CD4-positive, alpha-beta T cell treated with Interferon gamma for 1 hour (primary cell): Measurements from ENCODE around the gene ANXA4.
"Not testable (repeated sequence)": the region's sequence is repeated elsewhere in the genome, so short reads cannot be mapped to it uniquely, and the experiment has no call there.

Experiments used
- DNase-seq: peaks from one replicate; pipeline ENCODE4 v3.0.0-alpha.2; 2020

ANXA4 gene

GRCh38 chr2:69811591-69811990 lies 69.7 kb downstream of the ANXA4 start:
- DNase-seq, result no peak

- no peak for DNase-seq
These were observed 73.8 kb downstream of the ANXA4 start for GRCh38 chr2:69815717-69816116.

DNA sequence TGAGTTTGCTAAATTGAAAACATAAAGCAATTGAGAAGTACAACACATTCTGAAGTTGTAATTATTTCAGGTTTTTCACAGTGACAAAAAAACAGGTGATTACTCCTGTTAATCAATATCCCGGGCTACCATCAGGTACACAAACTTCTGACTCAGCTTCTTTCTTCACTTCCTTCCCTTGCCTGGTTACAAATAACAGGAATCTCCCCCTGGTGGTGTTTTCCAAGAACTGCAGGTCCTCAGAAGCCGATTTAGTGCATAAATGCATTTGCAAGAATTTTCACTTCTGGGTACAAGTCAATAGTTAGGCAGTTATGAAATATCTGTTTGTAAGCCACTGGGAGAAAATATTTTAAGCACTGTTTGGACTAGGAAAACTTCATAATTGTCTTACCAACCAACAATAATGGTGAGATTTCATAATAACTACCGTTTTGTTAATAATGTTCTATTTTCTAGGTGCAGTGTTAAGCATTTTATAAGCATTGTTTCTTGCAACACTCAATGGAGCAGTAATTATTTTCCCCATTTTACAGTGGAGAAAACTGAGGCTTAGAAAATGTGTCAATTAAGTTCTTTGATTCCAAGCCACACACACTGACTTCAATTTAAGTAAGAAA lies 75.1 kb downstream of the ANXA4 start:
- peak; percentile 68 for DNase-seq

GRCh38 chr2:69817729-69818501 lies 76.0 kb downstream of the ANXA4 start:
- no peak for DNase-seq

- no peak for DNase-seq
These were observed 86.0 kb downstream of the ANXA4 start for GRCh38 chr2:69827796-69828540.

- DNase-seq, result no peak
These were observed 87.0 kb downstream of the ANXA4 start for GRCh38 chr2:69828938-69829255.

GRCh38 chr2:69829256-69830044 lies 87.5 kb downstream of the ANXA4 start, which contains the start of gene GMCL1:
TSS of gene GMCL1 (plus strand) at chr2:69829660. CDS start at chr2:69829893, 233 bp downstream.
- DNase-seq, result peak; percentile 97

- DNase-seq, result peak; percentile 36
These were observed 88.3 kb downstream of the ANXA4 start for GRCh38 chr2:69830045-69830905.

GRCh38 chr2:69830906-69831241 lies 88.9 kb downstream of the ANXA4 start:
- DNase-seq, result not testable (repeated sequence)

DNA sequence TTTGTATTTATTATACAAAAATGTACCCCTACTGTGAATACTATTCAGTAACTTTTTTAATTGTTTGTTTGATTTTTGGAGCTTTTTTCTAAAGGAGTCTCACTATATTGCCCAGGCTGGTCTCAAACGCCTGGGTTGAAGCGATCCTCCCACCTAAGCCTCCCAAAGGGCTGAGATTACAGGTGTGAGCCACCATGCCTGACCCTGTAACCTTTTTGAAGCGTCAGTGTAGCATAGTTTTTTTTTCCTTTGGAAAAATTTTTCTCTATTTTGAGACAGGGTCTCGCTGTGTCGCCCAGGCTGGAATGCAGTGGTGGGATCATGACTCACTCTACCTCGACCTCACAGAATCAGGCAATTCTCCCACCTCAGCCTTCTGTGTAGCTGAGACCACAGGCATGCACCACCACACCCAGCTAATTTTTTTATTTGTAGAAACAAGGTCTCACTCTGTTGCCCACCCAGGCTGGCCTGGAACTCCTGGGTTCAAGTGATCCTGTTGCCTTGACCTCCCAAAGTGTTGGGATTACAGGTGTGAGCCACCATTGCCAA lies 89.5 kb downstream of the ANXA4 start:
- DNase-seq, result no peak

- no peak for DNase-seq
These were observed 91.8 kb downstream of the ANXA4 start for GRCh38 chr2:69833752-69834151.

- no peak for DNase-seq
These were observed 93.7 kb downstream of the ANXA4 start for GRCh38 chr2:69835666-69836065.

DNA sequence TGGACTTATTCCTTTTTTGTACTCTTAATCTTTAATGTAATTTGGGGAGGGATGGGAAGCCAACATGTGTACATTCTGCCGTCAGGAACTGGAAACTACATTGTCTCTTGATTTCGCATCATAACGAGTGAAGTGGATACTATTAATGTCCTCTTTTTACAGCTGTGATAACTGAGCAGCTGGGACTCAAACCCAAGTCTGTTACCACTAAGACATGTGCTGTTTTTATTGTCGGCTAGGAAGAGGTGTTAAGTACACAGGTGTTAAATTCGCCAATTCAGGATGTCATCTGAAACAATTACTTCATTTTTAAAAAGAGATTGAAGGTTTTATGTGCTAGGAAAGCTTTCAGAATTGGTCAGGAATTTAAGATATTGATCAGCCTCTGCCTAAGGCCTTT lies 94.4 kb downstream of the ANXA4 start:
- no peak for DNase-seq

- no peak for DNase-seq
These were observed 95.6 kb downstream of the ANXA4 start for GRCh38 chr2:69837533-69837932.

DNA sequence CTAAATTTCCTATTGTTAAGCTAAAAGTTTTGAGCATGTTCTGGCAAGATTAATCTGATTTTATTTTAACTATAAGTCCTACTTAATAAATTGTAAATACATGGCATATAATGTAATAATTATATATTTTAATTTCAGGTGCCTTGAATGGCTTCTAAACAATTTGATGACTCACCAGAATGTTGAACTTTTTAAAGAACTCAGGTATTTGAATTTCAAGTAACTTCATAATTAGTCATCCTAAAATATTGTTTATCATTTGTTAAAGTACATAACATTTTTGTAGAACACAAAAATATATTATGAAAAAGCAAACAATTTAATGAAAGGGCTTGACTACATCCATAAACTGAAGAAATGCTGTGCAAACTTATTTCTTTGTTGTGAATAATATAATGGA lies 102.1 kb downstream of the ANXA4 start:
- no peak for DNase-seq

GRCh38 chr2:69844560-69844959 lies 102.6 kb downstream of the ANXA4 start:
- DNase-seq, result no peak

DNA sequence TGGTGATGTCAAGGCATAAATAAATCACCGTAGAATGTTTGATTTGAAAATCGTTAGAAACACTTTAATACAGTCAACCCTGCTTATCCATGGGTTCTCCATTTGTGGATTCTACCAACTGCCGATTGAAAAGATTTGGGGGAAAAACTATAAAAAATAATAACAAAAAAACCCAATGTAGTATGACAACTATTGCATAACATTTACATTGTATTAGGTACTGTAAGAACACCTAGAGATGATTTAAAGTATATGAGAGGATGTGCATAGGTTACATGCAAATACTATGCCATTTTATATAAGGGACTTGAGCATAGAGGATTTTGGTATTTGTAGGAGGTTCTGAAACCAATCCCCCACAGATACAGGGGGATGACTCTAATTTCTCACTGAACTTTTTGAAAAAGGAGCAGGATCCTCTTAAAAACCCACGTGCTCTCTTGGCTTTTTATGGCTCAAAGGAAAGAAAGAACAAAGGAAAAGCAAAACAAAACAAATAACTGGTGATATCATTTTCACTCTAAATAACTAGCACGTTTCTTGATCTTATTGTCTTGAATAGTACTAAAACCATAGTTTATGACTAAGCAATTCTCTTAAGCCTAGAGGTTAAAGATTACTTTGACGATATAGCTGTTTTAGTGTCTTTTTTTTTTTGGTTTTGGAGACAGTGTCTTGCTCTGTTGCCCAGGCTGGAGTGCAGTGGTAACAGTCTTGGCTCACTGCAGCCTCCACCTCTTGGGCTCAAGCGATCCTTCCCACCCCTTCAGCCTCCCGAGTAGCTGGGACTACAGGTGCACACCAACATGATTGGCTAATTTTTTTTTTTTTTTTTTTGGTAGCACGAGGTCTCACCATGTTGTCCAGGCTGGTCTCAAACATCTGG lies 104.5 kb downstream of the ANXA4 start:
- no peak for DNase-seq

GRCh38 chr2:69847068-69847828 lies 105.3 kb downstream of the ANXA4 start:
- DNase-seq, result no peak

DNA sequence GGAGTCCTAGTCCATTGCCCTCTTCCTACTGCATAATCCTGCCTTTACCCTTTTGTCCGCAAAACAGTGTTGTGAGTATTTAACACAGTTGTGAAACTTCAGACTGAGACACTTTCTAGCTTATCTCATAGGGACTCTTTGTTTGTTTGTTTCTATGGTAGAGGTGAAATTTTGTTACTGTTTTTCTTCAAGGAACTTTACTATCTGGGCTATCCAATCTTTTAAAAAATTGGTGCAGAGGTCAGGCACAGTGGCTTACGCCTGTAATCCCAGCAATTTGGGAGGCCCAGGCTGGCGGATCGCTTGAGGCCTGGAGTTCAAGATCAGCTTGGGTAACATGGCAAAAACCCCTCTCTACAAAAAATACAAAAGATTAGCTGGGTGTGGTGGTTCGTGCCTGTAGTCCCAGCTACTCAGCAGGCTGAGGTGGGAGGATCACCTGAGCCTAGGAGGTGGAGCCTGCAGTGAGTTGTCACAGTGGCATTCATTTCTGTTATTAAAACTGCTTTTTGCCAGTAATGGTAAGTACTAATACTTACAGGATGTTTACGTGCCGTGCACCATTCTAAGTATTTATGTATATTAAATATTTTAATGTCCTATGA lies 106.4 kb downstream of the ANXA4 start:
- no peak for DNase-seq

DNA sequence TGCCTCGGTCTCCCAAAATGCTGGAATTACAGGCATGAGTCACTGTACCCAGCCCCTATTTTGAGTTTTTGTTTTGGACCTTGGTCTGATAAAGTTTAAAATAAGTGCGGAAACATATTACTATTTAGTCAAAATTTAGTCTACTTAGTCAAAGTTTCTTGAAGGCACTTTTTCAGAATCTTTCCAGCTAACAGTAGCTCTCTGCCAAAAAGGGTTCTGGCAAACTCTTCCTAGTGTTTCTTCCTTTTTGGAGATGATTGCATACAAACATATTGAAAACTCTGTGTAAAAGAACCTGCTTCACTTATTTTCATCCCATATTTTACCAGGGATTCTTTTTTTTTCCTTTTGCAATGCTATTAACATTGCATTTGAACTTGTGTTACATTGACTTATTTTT lies 116.3 kb downstream of the ANXA4 start:
- no peak for DNase-seq
